IMR-90 (cell line): ENCODE measurements around the gene PINK1. TPM values are rescaled to one million over a fixed set of nuclear protein-coding genes. Genes with fewer than 3 reads are reported as not detected.

Experiments used
- ATAC-seq: fragments of 200-7000 bp; cut with Tn5 transposase; 2 replicates; pipeline ENCODE4 v1.9.1; 2020; ENCODE audit warnings: low read depth, mild to moderate bottlenecking, moderate library complexity
- BruUV-seq: library from RNA; stranded (reverse); fragments of 400-500 nt; replicated peaks from 2 replicates; lab custom pipeline; 2021; lab: Mats Ljungman, UMichigan
- CTCF ChIA-PET: fragments of 300-600 bp; formaldehyde crosslinking; extraction: SDS; loops from one replicate; lab custom pipeline; 2021; ENCODE audit warnings: antibody characterized with exemption; lab: Yijun Ruan, JAX
- POLR2A ChIA-PET: fragments of 300-600 bp; sonication (Branson Sonifier 250); formaldehyde crosslinking; loops from one replicate; lab custom pipeline; 2022; ENCODE audit warnings: antibody characterized with exemption; ENCODE audit not compliant: unreplicated experiment; lab: Charles Lee
- DNase-seq: peaks from one replicate; pipeline ENCODE4 v3.0.0; 2013
- H2AFZ ChIP-seq: replicated peaks from 2 replicates; pipeline ENCODE3; 2013; ENCODE audit warnings: low read length, mild to moderate bottlenecking; ENCODE audit not compliant: poor library complexity
- H2AK5ac ChIP-seq: 2 replicates; pipeline ENCODE4 v1.6.1; 2013; ENCODE audit warnings: low read depth, low read length, inconsistent platforms
- H2AK9ac ChIP-seq: replicated peaks from 2 replicates; pipeline ENCODE3; 2013; ENCODE audit warnings: mild to moderate bottlenecking, low read depth, low read length, moderate library complexity; ENCODE audit not compliant: poor library complexity
- H2BK120ac ChIP-seq: 2 replicates; pipeline ENCODE4 v1.6.1; 2013; ENCODE audit warnings: low read depth, low read length, inconsistent platforms
- H2BK15ac ChIP-seq: 3 replicates; pipeline ENCODE4 v1.6.1; 2013; ENCODE audit warnings: low read depth, low read length, inconsistent platforms
- H2BK20ac ChIP-seq: 2 replicates; pipeline ENCODE4 v1.6.1; 2013; ENCODE audit warnings: low read depth, mild to moderate bottlenecking, inconsistent platforms, low read length, moderate library complexity
- H2BK5ac ChIP-seq: 2 replicates; pipeline ENCODE4 v1.6.1; 2013; ENCODE audit warnings: mild to moderate bottlenecking, low read depth, low read length, inconsistent platforms; ENCODE audit not compliant: poor library complexity, severe bottlenecking
- H3K14ac ChIP-seq: replicated peaks from 2 replicates; pipeline ENCODE4 v1.6.1; 2013; ENCODE audit warnings: low read depth, low read length, inconsistent platforms
- H3K18ac ChIP-seq: 2 replicates; pipeline ENCODE4 v1.6.1; 2013; ENCODE audit warnings: low read depth, low read length, control low read depth
- H3K23ac ChIP-seq: 2 replicates; pipeline ENCODE4 v1.6.1; 2013; ENCODE audit warnings: low read depth, low read length, inconsistent platforms
- H3K27ac ChIP-seq: 2 replicates; pipeline ENCODE4 v1.5.1; 2013; ENCODE audit warnings: mild to moderate bottlenecking, control low read depth, low read length; ENCODE audit not compliant: insufficient read depth
- H3K27me3 ChIP-seq: 2 replicates; pipeline ENCODE4 v1.6.1; 2013; ENCODE audit warnings: low read length; ENCODE audit not compliant: control insufficient read depth, insufficient read depth
- H3K36me3 ChIP-seq: 2 replicates; pipeline ENCODE4 v1.6.1; 2013; ENCODE audit warnings: low read length, mixed read lengths; ENCODE audit not compliant: control insufficient read depth, insufficient read depth
- H3K4ac ChIP-seq: 2 replicates; pipeline ENCODE4 v1.6.1; 2013; ENCODE audit warnings: low read depth, low read length, inconsistent platforms
- H3K4me1 ChIP-seq: 2 replicates; pipeline ENCODE4 v1.6.1; 2013; ENCODE audit warnings: low read length, mixed read lengths; ENCODE audit not compliant: control insufficient read depth, insufficient read depth
- H3K4me2 ChIP-seq: 2 replicates; pipeline ENCODE4 v1.6.1; 2013; ENCODE audit warnings: low read depth, mild to moderate bottlenecking, control low read depth, low read length, moderate library complexity
- H3K4me3 ChIP-seq: 2 replicates; pipeline ENCODE4 v1.5.1; 2013; ENCODE audit warnings: low read depth, mild to moderate bottlenecking, control low read depth, low read length, moderate library complexity; ENCODE audit not compliant: insufficient read depth
- H3K56ac ChIP-seq: 2 replicates; pipeline ENCODE4 v1.6.1; 2013; ENCODE audit warnings: low read length, inconsistent platforms; ENCODE audit not compliant: insufficient read depth; ENCODE audit errors: extremely low read depth
- H3K79me1 ChIP-seq, 2 experiments: 2 replicates each; pipeline ENCODE4 v1.6.1; 2013; ENCODE audit warnings: low read length in 2 of 2, inconsistent platforms in 1 of 2, low read depth in 1 of 2
- H3K9ac ChIP-seq: 2 replicates; pipeline ENCODE4 v1.6.1; 2013; ENCODE audit warnings: low read depth, low read length, control low read depth
- H3K9me1 ChIP-seq: 2 replicates; pipeline ENCODE4 v1.6.1; 2013; ENCODE audit warnings: low read length, inconsistent platforms; ENCODE audit not compliant: insufficient read depth
- H3K9me3 ChIP-seq: 2 replicates; pipeline ENCODE4 v1.6.1; 2013; ENCODE audit warnings: low read length; ENCODE audit not compliant: control insufficient read depth, insufficient read depth
- H4K20me1 ChIP-seq: 2 replicates; pipeline ENCODE4 v1.6.1; 2013; ENCODE audit warnings: low read length, inconsistent platforms; ENCODE audit not compliant: insufficient read depth
- H4K5ac ChIP-seq: 2 replicates; pipeline ENCODE4 v1.6.1; 2013; ENCODE audit warnings: mild to moderate bottlenecking, low read depth, low read length, control low read depth
- H4K8ac ChIP-seq, 2 experiments: 2 replicates each; pipeline ENCODE4 v1.6.1; 2013; ENCODE audit warnings: low read depth in 2 of 2, low read length in 2 of 2, control low read depth in 1 of 2, inconsistent platforms in 1 of 2
- H4K91ac ChIP-seq: 2 replicates; pipeline ENCODE4 v1.6.1; 2013; ENCODE audit warnings: low read depth, low read length, inconsistent platforms; ENCODE audit not compliant: insufficient read depth
- BHLHE40 ChIP-seq: fragments of 150-350 bp; IDR thresholded peaks from 2 replicates; pipeline ENCODE4 v1.6.1; 2016; ENCODE audit warnings: mild to moderate bottlenecking, low read depth, low read length
- CHD1 ChIP-seq: IDR thresholded peaks from 2 replicates; pipeline ENCODE4 v1.6.1; 2012; ENCODE audit warnings: low read depth, low read length, improper control_type of control experiment
- POLR2A ChIP-seq: IDR thresholded peaks from 2 replicates; pipeline ENCODE4 v1.6.1; 2012; ENCODE audit warnings: mild to moderate bottlenecking, low read depth, low read length
- USF2 ChIP-seq: fragments of 150-350 bp; IDR thresholded peaks from 2 replicates; pipeline ENCODE4 v1.6.1; 2017; ENCODE audit warnings: mild to moderate bottlenecking, antibody characterized with exemption, low read length, low read depth
- WGBS, 2 experiments: methylation state at CpG; one replicate each; pipeline versions ENCODE4 v1.1.5 to v1.1.7; 2013; ENCODE audit warnings: missing lambda C conversion rate in 2 of 2; ENCODE audit not compliant: insufficient read length in 1 of 2; ENCODE audit errors: extremely low coverage in 2 of 2; 5-methylcytosine and 5-hydroxymethylcytosine counted together
- dilution Hi-C: fragments of 300-500 bp; cut with HindIII; formaldehyde crosslinking; loops from one replicate; pipeline ENCODE4 v1.14.3; 2018; ENCODE audit warnings: low sequenced_read_pairs; ENCODE audit not compliant: unreplicated experiment
- in situ Hi-C: fragments of 300-500 bp; cut with MboI; formaldehyde crosslinking; loops from 3 replicates; pipeline ENCODE4 v1.14.3; 2019; ENCODE audit warnings: low sequenced_read_pairs, inconsistent platforms, mixed read lengths
- intact Hi-C: fragments of 100-400 bp; cut with micrococcal nuclease; formaldehyde crosslinking; loops from 2 replicates; pipeline ENCODE4 v1.10.0; 2022
- polyA plus RNA-seq, 3 experiments: library from polyadenylated mRNA; depleted of rRNA; stranded (reverse); fragments of >200 nt; gene quantifications; 2 replicates each; pipeline ENCODE4 v1.2.3, GENCODE V29; 2012; ENCODE audit warnings: low replicate concordance in 1 of 3
- total RNA-seq: library from RNA; depleted of rRNA; stranded (reverse); fragments of >200 nt; gene quantifications from 2 replicates; pipeline ENCODE4 v1.2.3, GENCODE V29; 2012

Gene PINK1
- total and polyA plus RNA-seq, 2 of the 4 experiments (the other 2 are of a cell fraction): 52.9 to 55.2 TPM

- peaks cover 7% of the 10 kb centered on the region for H3K36me3 ChIP-seq
- no peaks in the 10 kb centered on the region for H3K79me1 ChIP-seq
- DNase-seq: no peak
- H4K5ac ChIP-seq: no peak overlapping the region
- dilution Hi-C loops (no loop called here), in situ Hi-C loops (loop anchor here (25.0 kb wide), 1 partner anchor 677 kb away; no protein-coding TSS in a partner anchor), intact Hi-C loops (no loop called here)
- H3K56ac ChIP-seq: no peak overlapping the region
- no peaks in the 10 kb centered on the region for H3K9me3 ChIP-seq
- no peak overlapping the region for H4K8ac ChIP-seq
- ChIA-PET POLR2A (no interaction called here), CTCF (interaction anchor here (0.7 kb wide), 1 partner anchor 11 kb away, joined by 3 read pairs; no protein-coding TSS in a partner anchor)
- H3K9me1 ChIP-seq: no peaks in the 10 kb centered on the region
- TF ChIP-seq BHLHE40: no peak
- no peak for TF ChIP-seq USF2
- TF ChIP-seq CHD1: no peak
- TF ChIP-seq POLR2A: no peak
- no peak overlapping the region for H4K91ac ChIP-seq
- H3K27me3 ChIP-seq: no peaks in the 10 kb centered on the region
- no peak overlapping the region for H3K18ac ChIP-seq
- no peak; the same call in 1 of the 2 replicates for ATAC-seq
- H2AFZ ChIP-seq: peak overlapping the region; percentile 49
- no TSS peak for BruUV-seq
- H3K9ac ChIP-seq: no peak overlapping the region
- H3K4me3 ChIP-seq: no peak overlapping the region
- H2AK9ac ChIP-seq: no peak overlapping the region
- H3K4me1 ChIP-seq: no peaks in the 10 kb centered on the region
- 0 out of 2 replicates have a peak overlapping the region, but pooled peaks have one; percentile 38 for H3K23ac ChIP-seq
- no peak overlapping the region for H2BK120ac ChIP-seq
- no peak overlapping the region for H2BK20ac ChIP-seq
- H3K14ac ChIP-seq: no peak overlapping the region
- WGBS, 2 experiments: 85% methylated on average over 5 of the region's 12 CpGs; no CpG with 5 or more reads in 1 of the 2 experiments
- H3K4ac ChIP-seq: no peak overlapping the region
- no peak overlapping the region for H2BK15ac ChIP-seq
- no peak overlapping the region for H3K27ac ChIP-seq
- H2BK5ac ChIP-seq: no peak overlapping the region
- no peak overlapping the region for H3K4me2 ChIP-seq
- H2AK5ac ChIP-seq: no peak overlapping the region
- H4K20me1 ChIP-seq: no peaks in the 10 kb centered on the region
Observed at GRCh38 chr1:20685741-20686140, 52.5 kb downstream of the PINK1 start.
